ENCODE measurements around the gene TAGLN3.

DNA sequence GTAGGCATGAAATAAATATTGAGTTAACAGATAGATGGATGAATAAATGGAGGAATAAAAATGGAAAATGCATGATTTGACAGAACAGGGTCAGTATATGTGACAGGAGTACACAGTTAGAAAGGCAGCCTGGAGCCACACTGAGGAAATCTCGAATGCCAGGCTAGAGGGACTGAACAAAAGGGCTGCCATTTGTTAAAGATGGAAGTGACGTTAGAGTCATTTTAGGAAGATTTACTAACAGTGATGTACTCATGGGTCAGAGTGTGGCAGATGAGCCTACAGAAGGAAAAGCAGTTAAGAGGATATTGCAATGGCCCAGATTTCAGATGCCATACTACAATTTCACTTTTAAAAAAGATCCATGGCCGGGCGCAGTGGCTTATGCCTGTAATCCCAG, 28.4 kb downstream of the TAGLN3 start:
- TF ChIP-seq, protein P1, sequence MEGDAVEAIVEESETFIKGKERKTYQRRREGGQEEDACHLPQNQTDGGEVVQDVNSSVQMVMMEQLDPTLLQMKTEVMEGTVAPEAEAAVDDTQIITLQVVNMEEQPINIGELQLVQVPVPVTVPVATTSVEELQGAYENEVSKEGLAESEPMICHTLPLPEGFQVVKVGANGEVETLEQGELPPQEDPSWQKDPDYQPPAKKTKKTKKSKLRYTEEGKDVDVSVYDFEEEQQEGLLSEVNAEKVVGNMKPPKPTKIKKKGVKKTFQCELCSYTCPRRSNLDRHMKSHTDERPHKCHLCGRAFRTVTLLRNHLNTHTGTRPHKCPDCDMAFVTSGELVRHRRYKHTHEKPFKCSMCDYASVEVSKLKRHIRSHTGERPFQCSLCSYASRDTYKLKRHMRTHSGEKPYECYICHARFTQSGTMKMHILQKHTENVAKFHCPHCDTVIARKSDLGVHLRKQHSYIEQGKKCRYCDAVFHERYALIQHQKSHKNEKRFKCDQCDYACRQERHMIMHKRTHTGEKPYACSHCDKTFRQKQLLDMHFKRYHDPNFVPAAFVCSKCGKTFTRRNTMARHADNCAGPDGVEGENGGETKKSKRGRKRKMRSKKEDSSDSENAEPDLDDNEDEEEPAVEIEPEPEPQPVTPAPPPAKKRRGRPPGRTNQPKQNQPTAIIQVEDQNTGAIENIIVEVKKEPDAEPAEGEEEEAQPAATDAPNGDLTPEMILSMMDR (IDR thresholded peaks at IDR 0.05 in 4 of 5, conservative IDR thresholded peaks at IDR 0.05 in 1 of 5): no peak
- no peak for TF ChIP-seq POLR2A (IDR thresholded peaks at IDR 0.05)

All from gastrocnemius medialis (tissue), 4 donors.